ENCODE results near the gene CREB1. TPM values are rescaled to one million over a fixed set of nuclear protein-coding genes. Genes with fewer than 3 reads are reported as not detected.
A peak's percentile ranks its signal among the peaks of the same experiment; 100 is the strongest.
"Not testable (repeated sequence)": the region's sequence is repeated elsewhere in the genome, so short reads cannot be mapped to it uniquely, and the experiment has no call there.

The CREB1 gene
- total RNA-seq, 1 donor from 2014 or later = 60.2 TPM

GRCh38 chr2:207630491-207630890 is 100.7 kb downstream of the CREB1 start:
- intact Hi-C loops (cut with DNase I) = loop anchor here (10.0 kb wide), 1 partner anchor 64 kb away; no protein-coding TSS in a partner anchor
- Histone ChIP-seq H3K4me3 (no peak overlapping the region), H3K27me3 (no peaks in the 10 kb centered on the region), H3K36me3 (no peaks in the 10 kb centered on the region), H3K27ac (no peak overlapping the region), H3K9me3 (no peaks in the 10 kb centered on the region), H3K4me1 (peaks cover 8% of the 10 kb centered on the region)
- DNase-seq (no peak), ATAC-seq (no peak)
- TF ChIP-seq CTCF (IDR thresholded peaks at IDR 0.05) = no peak

GRCh38 chr2:207632575-207633493 is 103.1 kb downstream of the CREB1 start:
- Histone ChIP-seq H3K27ac (no peak overlapping the region), H3K27me3 (no peaks in the 10 kb centered on the region), H3K36me3 (no peaks in the 10 kb centered on the region), H3K4me3 (no peak overlapping the region), H3K9me3 (no peaks in the 10 kb centered on the region), H3K4me1 (no peaks in the 10 kb centered on the region)
- DNase-seq (no peak), ATAC-seq (peak; percentile 85)
- no peak for TF ChIP-seq CTCF (IDR thresholded peaks at IDR 0.05)
- intact Hi-C loops (cut with DNase I) = loop anchor here (10.0 kb wide), 1 partner anchor 62 kb away; no protein-coding TSS in a partner anchor

- TF ChIP-seq CTCF (IDR thresholded peaks at IDR 0.05) = no peak
- ATAC-seq = no peak
- intact Hi-C loops (cut with DNase I) = loop anchor here (10.0 kb wide), 1 partner anchor 61 kb away; no protein-coding TSS in a partner anchor
- Histone ChIP-seq H3K9me3 (no peaks in the 10 kb centered on the region), H3K4me1 (no peaks in the 10 kb centered on the region), H3K4me3 (no peak overlapping the region), H3K27ac (no peak overlapping the region), H3K36me3 (no peaks in the 10 kb centered on the region), H3K27me3 (no peaks in the 10 kb centered on the region)
- DNase-seq = no peak
These were observed 103.9 kb downstream of the CREB1 start for GRCh38 chr2:207633686-207634085.

GRCh38 chr2:207635468-207636200 is 105.9 kb downstream of the CREB1 start:
- H3K9me3 ChIP-seq = no peaks in the 10 kb centered on the region
- DNase-seq = no peak
- no peak for ATAC-seq
- no peak for TF ChIP-seq CTCF (IDR thresholded peaks at IDR 0.05)
- no peaks in the 10 kb centered on the region for H3K36me3 ChIP-seq
- no peak overlapping the region for H3K4me3 ChIP-seq
- intact Hi-C loops (cut with DNase I) = loop anchor here (10.0 kb wide), 1 partner anchor 59 kb away; no protein-coding TSS in a partner anchor
- no peaks in the 10 kb centered on the region for H3K27me3 ChIP-seq
- H3K4me1 ChIP-seq = no peaks in the 10 kb centered on the region
- H3K27ac ChIP-seq = no peak overlapping the region

- not testable (repeated sequence) for H3K4me1 ChIP-seq, H3K9me3 ChIP-seq, H3K27ac ChIP-seq, ATAC-seq, H3K27me3 ChIP-seq, DNase-seq, H3K36me3 ChIP-seq, H3K4me3 ChIP-seq
- intact Hi-C loops (cut with DNase I) = loop anchor here (10.0 kb wide), 1 partner anchor 56 kb away; no protein-coding TSS in a partner anchor
These were observed 109.5 kb downstream of the CREB1 start for GRCh38 chr2:207639288-207639687.

- intact Hi-C loops (cut with DNase I) = no loop called here
- no peak for ATAC-seq
- no peaks in the 10 kb centered on the region for H3K9me3 ChIP-seq
- no peak overlapping the region for H3K27ac ChIP-seq
- no peak for DNase-seq
- TF ChIP-seq CTCF (IDR thresholded peaks at IDR 0.05) = no peak
- H3K27me3 ChIP-seq = no peaks in the 10 kb centered on the region
- no peak overlapping the region for H3K4me3 ChIP-seq
- no peaks in the 10 kb centered on the region for H3K4me1 ChIP-seq
- no peaks in the 10 kb centered on the region for H3K36me3 ChIP-seq
These were observed 110.4 kb downstream of the CREB1 start for GRCh38 chr2:207640160-207640559.
